Bronchial epithelial cell (primary cell): ENCODE data around the gene ACER1. TPM values are rescaled to one million over a fixed set of nuclear protein-coding genes. Genes with fewer than 3 reads are reported as not detected.
A peak's percentile ranks its signal among the peaks of the same experiment; 100 is the strongest.

Experiments
- DNase-seq: peaks from one replicate; pipeline ENCODE4 v3.0.0-alpha.2; 2010; ENCODE audit warnings: low read depth
- FAIRE-seq: peaks from 2 replicates; lab custom pipeline; 2011; peaks lifted over from hg19 to GRCh38; lab: Jason Lieb, UNC
- H3K27me3 ChIP-seq: 2 replicates; pipeline ENCODE4 v1.5.1; 2011; ENCODE audit warnings: low read length; ENCODE audit not compliant: control insufficient read depth, insufficient read depth
- H3K36me3 ChIP-seq: 2 replicates; pipeline ENCODE4 v1.5.1; 2011; ENCODE audit warnings: low read length; ENCODE audit not compliant: control insufficient read depth, insufficient read depth
- H3K4me3 ChIP-seq: 2 replicates; pipeline ENCODE4 v1.5.1; 2011; ENCODE audit warnings: mild to moderate bottlenecking, low read depth, low read length, control low read depth
- CTCF ChIP-seq: IDR thresholded peaks from 2 replicates; pipeline ENCODE4 v1.5.1; 2011; ENCODE audit warnings: mild to moderate bottlenecking, moderate library complexity, low read length, control low read depth, inconsistent platforms; ENCODE audit not compliant: insufficient read depth, severe bottlenecking
- total RNA-seq: library from RNA; depleted of rRNA; stranded (reverse); fragments of >200 nt; gene quantifications from 2 replicates; pipeline ENCODE4 v1.2.1, GENCODE V29; 2014

The ACER1 gene
- total RNA-seq, 1 donor from 2014 or later = not detected

- no peaks in the 10 kb centered on the region for H3K27me3 ChIP-seq
- H3K36me3 ChIP-seq = no peaks in the 10 kb centered on the region
- no peak for TF ChIP-seq CTCF
- H3K4me3 ChIP-seq = no peak overlapping the region
- DNase-seq (no peak), FAIRE-seq (no peak)
Measured at GRCh38 chr19:6278051-6278450, 55.4 kb downstream of the ACER1 start.

DNA sequence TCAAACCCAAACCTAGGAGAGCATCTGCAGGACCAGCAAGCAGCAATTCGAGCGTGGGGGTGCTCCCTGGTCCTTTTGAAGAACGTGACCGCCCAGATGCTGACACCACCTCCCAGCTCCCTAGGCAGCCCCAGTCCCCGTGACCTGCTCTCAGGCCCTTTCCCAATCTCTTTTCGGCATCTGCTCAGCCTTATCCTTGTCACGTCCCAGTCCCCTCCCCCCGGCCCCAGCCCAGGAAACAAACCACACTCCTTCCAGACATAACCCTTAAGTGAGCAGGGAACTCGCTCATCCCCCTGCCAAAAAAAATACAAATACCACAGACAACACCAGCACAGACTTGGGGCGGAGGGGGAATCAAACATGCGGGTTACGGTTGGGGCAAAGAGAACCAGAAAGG is 57.0 kb downstream of the ACER1 start:
- Histone ChIP-seq H3K27me3 (no peaks in the 10 kb centered on the region), H3K36me3 (peaks cover 1% of the 10 kb centered on the region), H3K4me3 (no peak overlapping the region)
- no peak for DNase-seq
- FAIRE-seq = no peak
- no peak for TF ChIP-seq CTCF

- H3K27me3 ChIP-seq = no peaks in the 10 kb centered on the region
Measured at GRCh38 chr19:6275170-6275744, 58.2 kb downstream of the ACER1 start.

DNA sequence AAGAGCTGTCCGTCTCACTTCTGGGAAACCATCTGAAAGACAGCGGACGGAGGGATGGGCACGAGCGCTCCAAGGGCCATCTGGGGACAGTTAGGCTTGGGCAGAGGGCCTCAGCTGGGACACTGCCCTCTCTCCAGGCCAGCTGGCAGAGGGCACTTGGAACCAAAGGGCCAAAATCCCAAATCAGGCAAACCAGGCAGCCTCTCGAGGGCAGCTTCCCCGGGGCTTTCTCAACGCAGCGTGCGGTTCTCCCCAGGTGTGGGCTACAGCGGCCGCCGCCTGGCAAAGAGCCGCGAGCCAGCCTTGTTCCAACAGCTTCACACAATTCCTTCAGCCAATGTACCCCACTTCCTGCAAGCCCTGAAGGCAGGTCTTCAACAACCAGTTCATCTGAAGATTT is 58.7 kb downstream of the ACER1 start:
- peaks cover 6% of the 10 kb centered on the region for H3K36me3 ChIP-seq
- DNase-seq (no peak), FAIRE-seq (no peak)
- TF ChIP-seq CTCF = no peak
- H3K27me3 ChIP-seq = no peaks in the 10 kb centered on the region
- no peak overlapping the region for H3K4me3 ChIP-seq

More at GRCh38 chr19:6275170-6275744, 58.2 kb downstream of the ACER1 start:
- no peak for TF ChIP-seq CTCF
- Histone ChIP-seq H3K36me3 (peaks cover 5% of the 10 kb centered on the region), H3K4me3 (no peak overlapping the region)
- DNase-seq (no peak), FAIRE-seq (no peak)

DNA sequence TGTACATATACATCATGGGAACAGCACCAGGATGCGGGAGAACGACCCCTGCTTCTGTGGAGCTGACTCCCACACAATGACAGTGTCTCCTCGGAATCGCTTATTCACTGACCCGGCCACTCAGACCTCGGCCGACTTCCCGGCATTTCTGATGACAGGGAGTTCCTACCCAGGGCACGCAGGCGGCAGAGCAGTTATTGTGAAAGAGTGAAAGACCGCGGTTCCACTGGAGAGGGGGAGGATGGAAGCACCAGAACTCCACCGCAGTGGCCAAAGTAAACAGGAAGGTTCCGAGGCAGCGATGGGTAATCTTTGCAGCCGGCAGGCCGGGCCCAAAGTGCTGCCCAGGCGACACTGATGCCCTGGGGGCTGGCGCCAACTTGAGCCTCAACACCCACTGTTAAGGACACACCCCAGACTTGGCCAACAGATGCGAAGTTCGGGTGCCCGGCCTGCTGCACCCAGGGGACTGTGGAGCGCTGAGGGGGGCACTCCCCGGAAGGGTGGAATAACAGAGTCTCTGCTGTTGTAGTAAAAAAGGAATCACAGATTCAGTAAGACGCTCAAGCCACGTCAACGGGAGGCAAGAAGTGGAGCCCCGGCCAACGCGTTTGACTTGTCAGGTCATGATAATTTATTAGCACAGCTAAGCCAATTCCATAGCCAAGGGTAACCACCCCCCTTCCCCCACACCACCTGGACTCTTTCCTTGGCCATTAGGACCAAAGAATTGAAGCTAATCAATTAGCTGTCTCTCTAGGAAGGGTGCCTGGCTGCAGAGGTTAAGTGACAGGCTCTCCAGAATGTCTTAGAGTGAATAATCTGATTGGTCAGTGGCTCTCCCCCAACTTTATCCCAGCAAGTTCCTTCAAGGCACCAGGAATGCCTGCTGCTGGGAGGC is 59.5 kb downstream of the ACER1 start:
- no peak for TF ChIP-seq CTCF
- Histone ChIP-seq H3K4me3 (peak overlapping the region; percentile 7), H3K27me3 (no peaks in the 10 kb centered on the region), H3K36me3 (peaks cover 6% of the 10 kb centered on the region)
- FAIRE-seq (no peak), DNase-seq (peak; percentile 77)
